Activated T-helper 17 cell treated with anti-CD3 and anti-CD28 coated beads, Interleukin-2, amount 50 U/mL, for 72 hours (primary cell): ENCODE measurements around the gene TMPRSS11F. TPM values are rescaled to one million over a fixed set of nuclear protein-coding genes. Genes with fewer than 3 reads are reported as not detected.
A peak's percentile ranks its signal among the peaks of the same experiment; 100 is the strongest.

Source experiments
- ATAC-seq: fragments of 150-1000 bp; cut with Tn5 transposase; replicated peaks from 2 replicates; pipeline ENCODE4 v1.10.0; 2021; ENCODE audit warnings: mild to moderate bottlenecking, moderate library complexity
- H3K27ac Mint-ChIP-seq: one replicate; pipeline ENCODE4 v1.8.0; 2022; ENCODE audit warnings: mixed read lengths
- H3K27me3 Mint-ChIP-seq: one replicate; pipeline ENCODE4 v1.8.0; 2022; ENCODE audit warnings: mixed read lengths
- H3K36me3 Mint-ChIP-seq: one replicate; pipeline ENCODE4 v1.8.0; 2022; ENCODE audit warnings: low read depth, mild to moderate bottlenecking, mixed read lengths
- H3K4me1 Mint-ChIP-seq: one replicate; pipeline ENCODE4 v1.8.0; 2022; ENCODE audit warnings: mixed read lengths
- H3K4me3 Mint-ChIP-seq: one replicate; pipeline ENCODE4 v1.8.0; 2022; ENCODE audit warnings: mild to moderate bottlenecking, mixed read lengths
- H3K9me3 Mint-ChIP-seq: one replicate; pipeline ENCODE4 v1.8.0; 2022; ENCODE audit warnings: mixed read lengths
- total RNA-seq, 2 donors: library from RNA; stranded (reverse); gene quantifications; one replicate each; pipeline ENCODE4 v1.2.3, GENCODE V29; 2022

Gene TMPRSS11F
- total RNA-seq, 2 donors from 2014 or later = not detected

DNA sequence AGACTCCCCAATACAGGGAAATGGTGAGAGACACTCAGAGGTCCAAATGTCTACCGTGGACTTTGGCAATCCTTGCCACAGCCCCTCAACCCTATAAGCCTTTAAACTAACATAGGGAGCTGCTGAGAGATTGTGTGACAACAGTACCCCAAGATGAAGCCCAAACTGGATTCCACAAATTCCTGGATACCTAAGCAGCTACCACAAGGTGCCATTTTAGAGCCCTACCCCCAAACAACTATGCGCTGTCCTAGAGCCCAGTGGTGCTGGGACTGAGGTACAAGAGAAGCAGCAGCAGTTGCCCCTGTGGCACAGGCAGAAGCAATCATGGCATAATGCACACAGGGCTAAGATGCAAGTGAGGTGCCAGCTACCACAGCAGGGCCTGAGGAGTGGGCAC, 2.7 kb upstream of the TMPRSS11F start:
- H3K4me1 Mint-ChIP-seq = no peaks in the 10 kb centered on the region
- no peak overlapping the region for H3K4me3 Mint-ChIP-seq
- H3K9me3 Mint-ChIP-seq = peaks cover 3% of the 10 kb centered on the region
- no peaks in the 10 kb centered on the region for H3K27me3 Mint-ChIP-seq
- H3K27ac Mint-ChIP-seq = no peak overlapping the region
- no peak for ATAC-seq
- no peaks in the 10 kb centered on the region for H3K36me3 Mint-ChIP-seq

GRCh38 chr4:68124262-68124661, 5.4 kb downstream of the TMPRSS11F start:
- Mint-ChIP-seq H3K4me3 (no peak overlapping the region), H3K4me1 (no peaks in the 10 kb centered on the region), H3K36me3 (no peaks in the 10 kb centered on the region), H3K27ac (no peak overlapping the region), H3K27me3 (no peaks in the 10 kb centered on the region), H3K9me3 (no peaks in the 10 kb centered on the region)
- no peak for ATAC-seq

GRCh38 chr4:68123525-68123924, 6.1 kb downstream of the TMPRSS11F start:
- H3K9me3 Mint-ChIP-seq = no peaks in the 10 kb centered on the region

GRCh38 chr4:68119921-68120320, 9.7 kb downstream of the TMPRSS11F start:
- Mint-ChIP-seq H3K9me3 (no peaks in the 10 kb centered on the region), H3K4me3 (no peak overlapping the region), H3K36me3 (no peaks in the 10 kb centered on the region), H3K27me3 (no peaks in the 10 kb centered on the region), H3K27ac (no peak overlapping the region), H3K4me1 (no peaks in the 10 kb centered on the region)
- no peak for ATAC-seq

More at GRCh38 chr4:68123525-68123924, 6.1 kb downstream of the TMPRSS11F start:
- Mint-ChIP-seq H3K27me3 (no peaks in the 10 kb centered on the region), H3K27ac (no peak overlapping the region), H3K4me3 (no peak overlapping the region), H3K36me3 (no peaks in the 10 kb centered on the region), H3K4me1 (no peaks in the 10 kb centered on the region)
- no peak for ATAC-seq

GRCh38 chr4:68110441-68110840, 19.2 kb downstream of the TMPRSS11F start:
- Mint-ChIP-seq H3K27me3 (peaks cover 8% of the 10 kb centered on the region), H3K4me1 (no peaks in the 10 kb centered on the region), H3K27ac (no peak overlapping the region), H3K9me3 (no peaks in the 10 kb centered on the region), H3K4me3 (no peak overlapping the region), H3K36me3 (no peaks in the 10 kb centered on the region)
- no peak for ATAC-seq

DNA sequence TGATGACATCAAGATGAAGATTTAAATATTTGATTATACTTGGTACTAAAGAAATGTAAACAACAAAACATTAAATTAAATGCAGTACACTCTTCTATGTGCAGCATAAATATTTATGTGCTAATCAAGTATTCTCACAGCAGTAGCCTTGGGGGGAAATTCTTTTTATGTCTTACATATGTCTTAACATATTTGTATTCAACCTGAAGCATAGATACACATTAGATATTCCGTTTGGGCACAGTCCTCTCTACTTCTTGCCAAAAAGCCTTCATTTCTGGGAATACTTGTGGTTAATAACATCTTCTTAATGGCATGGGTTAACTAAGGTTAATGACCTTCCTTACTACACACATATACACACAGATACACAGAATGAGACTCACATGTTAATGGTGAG, 19.8 kb downstream of the TMPRSS11F start:
- Mint-ChIP-seq H3K4me1 (no peaks in the 10 kb centered on the region), H3K4me3 (no peak overlapping the region), H3K36me3 (no peaks in the 10 kb centered on the region), H3K27me3 (peaks cover 8% of the 10 kb centered on the region), H3K9me3 (no peaks in the 10 kb centered on the region), H3K27ac (no peak overlapping the region)
- no peak for ATAC-seq

DNA sequence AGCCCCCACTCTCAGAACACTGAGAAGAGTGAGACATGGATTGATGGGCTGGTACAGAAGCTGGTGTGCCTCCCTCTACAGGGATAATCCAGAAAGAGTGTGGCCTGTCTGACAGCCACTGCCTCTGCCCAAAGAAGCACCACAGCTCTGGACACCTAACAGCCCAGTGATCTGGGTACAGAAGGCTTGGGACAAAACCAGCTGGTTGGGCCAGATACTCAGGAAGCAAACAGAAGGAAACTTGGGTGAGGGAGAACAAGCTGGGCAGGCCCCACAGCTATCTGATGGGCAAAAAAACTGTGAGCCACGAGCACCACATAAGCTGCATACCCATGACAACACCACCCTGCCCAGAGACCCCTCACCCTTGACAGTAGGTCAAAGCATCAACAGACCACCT, 46.9 kb downstream of the TMPRSS11F start:
- Mint-ChIP-seq H3K27me3 (no peaks in the 10 kb centered on the region), H3K4me3 (no peak overlapping the region), H3K4me1 (no peaks in the 10 kb centered on the region), H3K27ac (no peak overlapping the region), H3K9me3 (peaks cover 9% of the 10 kb centered on the region), H3K36me3 (no peaks in the 10 kb centered on the region)
- no peak for ATAC-seq

DNA sequence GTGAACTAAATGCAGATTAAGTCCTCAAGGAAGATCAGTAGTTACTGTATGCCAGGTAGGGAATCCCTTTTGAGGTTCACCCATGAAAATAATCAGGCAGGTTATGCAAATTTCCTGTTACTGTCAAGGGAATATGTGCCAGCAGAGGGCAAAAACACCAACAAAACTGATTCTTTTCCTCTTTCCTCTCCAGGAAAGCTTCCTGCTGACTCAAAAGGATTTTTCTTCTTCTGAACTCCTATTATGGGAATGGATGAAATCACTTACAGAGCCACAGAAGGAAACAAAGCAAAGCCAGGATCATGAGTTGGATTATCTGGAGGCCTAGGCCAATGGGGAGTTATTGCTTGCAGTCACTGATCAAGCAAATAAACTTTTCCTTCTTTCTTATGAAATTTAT, 49.7 kb downstream of the TMPRSS11F start:
- H3K36me3 Mint-ChIP-seq = no peaks in the 10 kb centered on the region
- no peaks in the 10 kb centered on the region for H3K4me1 Mint-ChIP-seq

DNA sequence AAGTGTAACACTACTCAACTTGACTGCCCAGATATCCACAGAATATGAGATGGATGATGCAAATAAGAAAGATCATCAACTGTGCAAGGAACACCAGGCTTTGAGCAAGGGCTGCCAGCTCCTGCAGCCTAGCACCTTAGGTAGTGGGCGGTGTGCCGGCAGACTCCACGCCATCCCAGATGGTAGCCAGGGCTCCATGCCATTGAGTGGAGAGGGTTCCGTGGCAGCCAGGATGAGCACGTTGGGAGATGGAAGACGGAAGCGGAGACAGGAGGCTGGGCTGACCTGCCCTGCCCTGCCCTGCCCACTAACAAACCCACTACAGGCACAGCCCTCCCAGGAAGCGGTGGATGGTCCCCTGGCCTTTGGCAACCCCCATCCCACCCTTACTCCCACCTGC, 51.9 kb downstream of the TMPRSS11F start:
- Mint-ChIP-seq H3K27ac (no peak overlapping the region), H3K27me3 (peaks cover 6% of the 10 kb centered on the region), H3K4me3 (no peak overlapping the region), H3K9me3 (no peaks in the 10 kb centered on the region), H3K36me3 (no peaks in the 10 kb centered on the region), H3K4me1 (no peaks in the 10 kb centered on the region)
- no peak for ATAC-seq

More for the DNA sequence above, 49.7 kb downstream of the TMPRSS11F start:
- H3K27me3 Mint-ChIP-seq = no peaks in the 10 kb centered on the region
- H3K9me3 Mint-ChIP-seq = no peaks in the 10 kb centered on the region
- H3K27ac Mint-ChIP-seq = no peak overlapping the region
- H3K4me3 Mint-ChIP-seq = no peak overlapping the region
- ATAC-seq = no peak

- no peaks in the 10 kb centered on the region for H3K36me3 Mint-ChIP-seq
- no peak overlapping the region for H3K4me3 Mint-ChIP-seq
- H3K27me3 Mint-ChIP-seq = peaks cover 7% of the 10 kb centered on the region
These were observed 52.4 kb downstream of the TMPRSS11F start for GRCh38 chr4:68077301-68077700.

GRCh38 chr4:68076194-68076593, 53.5 kb downstream of the TMPRSS11F start:
- Mint-ChIP-seq H3K9me3 (no peaks in the 10 kb centered on the region), H3K27ac (no peak overlapping the region), H3K4me1 (no peaks in the 10 kb centered on the region), H3K27me3 (peaks cover 7% of the 10 kb centered on the region), H3K36me3 (no peaks in the 10 kb centered on the region), H3K4me3 (no peak overlapping the region)
- ATAC-seq = no peak

More at GRCh38 chr4:68077301-68077700, 52.4 kb downstream of the TMPRSS11F start:
- Mint-ChIP-seq H3K27ac (no peak overlapping the region), H3K4me1 (no peaks in the 10 kb centered on the region), H3K9me3 (no peaks in the 10 kb centered on the region)
- no peak for ATAC-seq

DNA sequence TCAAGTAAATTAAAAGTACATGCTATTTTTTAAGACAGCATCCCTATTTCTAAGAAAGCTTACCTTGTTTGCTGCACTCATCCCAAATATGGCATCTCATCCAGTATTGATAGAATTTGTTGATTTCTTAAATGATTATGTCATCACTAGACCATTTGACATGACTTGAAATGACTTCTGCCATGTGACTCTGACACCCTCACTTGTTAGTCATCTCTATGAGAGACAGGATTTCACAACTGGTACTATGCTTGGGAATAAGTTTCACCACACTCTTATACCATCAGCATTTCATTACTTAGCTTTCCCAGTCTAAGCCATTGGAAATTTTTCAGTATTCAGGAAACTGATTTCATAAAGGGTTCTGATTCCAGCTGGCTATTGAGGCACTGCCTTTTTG, 55.3 kb downstream of the TMPRSS11F start:
- Mint-ChIP-seq H3K4me3 (no peak overlapping the region), H3K27me3 (peaks cover 7% of the 10 kb centered on the region), H3K9me3 (no peaks in the 10 kb centered on the region), H3K27ac (no peak overlapping the region), H3K36me3 (no peaks in the 10 kb centered on the region), H3K4me1 (no peaks in the 10 kb centered on the region)
- no peak for ATAC-seq

- no peak overlapping the region for H3K27ac Mint-ChIP-seq
- ATAC-seq = no peak
These were observed 59.4 kb downstream of the TMPRSS11F start for GRCh38 chr4:68070302-68070701.

GRCh38 chr4:68062501-68062900, 67.2 kb downstream of the TMPRSS11F start:
- H3K9me3 Mint-ChIP-seq = no peaks in the 10 kb centered on the region

More at GRCh38 chr4:68070302-68070701, 59.4 kb downstream of the TMPRSS11F start:
- no peaks in the 10 kb centered on the region for H3K4me1 Mint-ChIP-seq
- H3K27me3 Mint-ChIP-seq = peaks cover 8% of the 10 kb centered on the region
- no peaks in the 10 kb centered on the region for H3K36me3 Mint-ChIP-seq
- no peak overlapping the region for H3K4me3 Mint-ChIP-seq
- H3K9me3 Mint-ChIP-seq = no peaks in the 10 kb centered on the region

GRCh38 chr4:68038272-68038671, 91.4 kb downstream of the TMPRSS11F start:
- Mint-ChIP-seq H3K9me3 (peaks cover 2% of the 10 kb centered on the region), H3K4me3 (no peak overlapping the region), H3K4me1 (no peaks in the 10 kb centered on the region), H3K36me3 (no peaks in the 10 kb centered on the region), H3K27ac (no peak overlapping the region), H3K27me3 (peaks cover 1% of the 10 kb centered on the region)
- no peak for ATAC-seq

More at GRCh38 chr4:68062501-68062900, 67.2 kb downstream of the TMPRSS11F start:
- Mint-ChIP-seq H3K27ac (no peak overlapping the region), H3K36me3 (no peaks in the 10 kb centered on the region), H3K4me3 (no peak overlapping the region), H3K27me3 (peaks cover 4% of the 10 kb centered on the region), H3K4me1 (no peaks in the 10 kb centered on the region)
- no peak for ATAC-seq

DNA sequence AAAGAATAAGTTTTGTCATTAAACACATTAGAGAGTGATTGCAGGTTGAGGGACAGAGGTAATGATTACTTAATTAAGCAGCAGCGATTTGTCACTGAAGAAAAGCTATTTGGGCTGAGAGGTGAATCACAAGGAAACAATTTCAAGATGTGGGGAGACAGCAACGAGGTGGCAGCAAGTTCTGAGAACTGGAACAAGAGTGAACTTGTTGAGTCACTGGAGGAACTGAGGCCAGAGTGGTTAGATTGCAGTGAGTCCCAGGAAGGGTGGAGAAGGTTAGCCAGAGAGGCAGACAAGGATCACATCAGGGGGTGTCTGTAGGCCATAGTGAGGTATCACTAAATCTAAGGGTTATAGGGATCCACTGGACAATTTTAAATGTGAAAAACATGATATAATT, 108.5 kb downstream of the TMPRSS11F start:
- Mint-ChIP-seq H3K27ac (no peak overlapping the region), H3K4me3 (no peak overlapping the region), H3K36me3 (no peaks in the 10 kb centered on the region), H3K9me3 (no peaks in the 10 kb centered on the region), H3K4me1 (no peaks in the 10 kb centered on the region), H3K27me3 (no peaks in the 10 kb centered on the region)
- ATAC-seq = peak; percentile 62
